IMR-90 (cell line): ENCODE results near the gene CPSF4L. TPM values are rescaled to one million over a fixed set of nuclear protein-coding genes. Genes with fewer than 3 reads are reported as not detected.

Experiments used
- ATAC-seq: fragments of 200-7000 bp; cut with Tn5 transposase; 2 replicates; pipeline ENCODE4 v1.9.1; 2020; ENCODE audit warnings: low read depth, mild to moderate bottlenecking, moderate library complexity
- BruUV-seq: library from RNA; stranded (reverse); fragments of 400-500 nt; replicated peaks from 2 replicates; lab custom pipeline; 2021; lab: Mats Ljungman, UMichigan
- CTCF ChIA-PET: fragments of 300-600 bp; formaldehyde crosslinking; extraction: SDS; loops from one replicate; lab custom pipeline; 2021; ENCODE audit warnings: antibody characterized with exemption; lab: Yijun Ruan, JAX
- POLR2A ChIA-PET: fragments of 300-600 bp; sonication (Branson Sonifier 250); formaldehyde crosslinking; loops from one replicate; lab custom pipeline; 2022; ENCODE audit warnings: antibody characterized with exemption; ENCODE audit not compliant: unreplicated experiment; lab: Charles Lee
- DNase-seq: peaks from one replicate; pipeline ENCODE4 v3.0.0; 2013
- H2AFZ ChIP-seq: replicated peaks from 2 replicates; pipeline ENCODE3; 2013; ENCODE audit warnings: low read length, mild to moderate bottlenecking; ENCODE audit not compliant: poor library complexity
- H2AK5ac ChIP-seq: 2 replicates; pipeline ENCODE4 v1.6.1; 2013; ENCODE audit warnings: low read depth, low read length, inconsistent platforms
- H2AK9ac ChIP-seq: replicated peaks from 2 replicates; pipeline ENCODE3; 2013; ENCODE audit warnings: mild to moderate bottlenecking, low read depth, low read length, moderate library complexity; ENCODE audit not compliant: poor library complexity
- H2BK120ac ChIP-seq: 2 replicates; pipeline ENCODE4 v1.6.1; 2013; ENCODE audit warnings: low read depth, low read length, inconsistent platforms
- H2BK15ac ChIP-seq: 3 replicates; pipeline ENCODE4 v1.6.1; 2013; ENCODE audit warnings: low read depth, low read length, inconsistent platforms
- H2BK20ac ChIP-seq: 2 replicates; pipeline ENCODE4 v1.6.1; 2013; ENCODE audit warnings: low read depth, mild to moderate bottlenecking, inconsistent platforms, low read length, moderate library complexity
- H2BK5ac ChIP-seq: 2 replicates; pipeline ENCODE4 v1.6.1; 2013; ENCODE audit warnings: mild to moderate bottlenecking, low read depth, low read length, inconsistent platforms; ENCODE audit not compliant: poor library complexity, severe bottlenecking
- H3K14ac ChIP-seq: replicated peaks from 2 replicates; pipeline ENCODE4 v1.6.1; 2013; ENCODE audit warnings: low read depth, low read length, inconsistent platforms
- H3K18ac ChIP-seq: 2 replicates; pipeline ENCODE4 v1.6.1; 2013; ENCODE audit warnings: low read depth, low read length, control low read depth
- H3K23ac ChIP-seq: 2 replicates; pipeline ENCODE4 v1.6.1; 2013; ENCODE audit warnings: low read depth, low read length, inconsistent platforms
- H3K27ac ChIP-seq: 2 replicates; pipeline ENCODE4 v1.5.1; 2013; ENCODE audit warnings: mild to moderate bottlenecking, control low read depth, low read length; ENCODE audit not compliant: insufficient read depth
- H3K27me3 ChIP-seq: 2 replicates; pipeline ENCODE4 v1.6.1; 2013; ENCODE audit warnings: low read length; ENCODE audit not compliant: control insufficient read depth, insufficient read depth
- H3K36me3 ChIP-seq: 2 replicates; pipeline ENCODE4 v1.6.1; 2013; ENCODE audit warnings: low read length, mixed read lengths; ENCODE audit not compliant: control insufficient read depth, insufficient read depth
- H3K4ac ChIP-seq: 2 replicates; pipeline ENCODE4 v1.6.1; 2013; ENCODE audit warnings: low read depth, low read length, inconsistent platforms
- H3K4me1 ChIP-seq: 2 replicates; pipeline ENCODE4 v1.6.1; 2013; ENCODE audit warnings: low read length, mixed read lengths; ENCODE audit not compliant: control insufficient read depth, insufficient read depth
- H3K4me2 ChIP-seq: 2 replicates; pipeline ENCODE4 v1.6.1; 2013; ENCODE audit warnings: low read depth, mild to moderate bottlenecking, control low read depth, low read length, moderate library complexity
- H3K4me3 ChIP-seq: 2 replicates; pipeline ENCODE4 v1.5.1; 2013; ENCODE audit warnings: low read depth, mild to moderate bottlenecking, control low read depth, low read length, moderate library complexity; ENCODE audit not compliant: insufficient read depth
- H3K56ac ChIP-seq: 2 replicates; pipeline ENCODE4 v1.6.1; 2013; ENCODE audit warnings: low read length, inconsistent platforms; ENCODE audit not compliant: insufficient read depth; ENCODE audit errors: extremely low read depth
- H3K79me1 ChIP-seq, 2 experiments: 2 replicates each; pipeline ENCODE4 v1.6.1; 2013; ENCODE audit warnings: low read length in 2 of 2, inconsistent platforms in 1 of 2, low read depth in 1 of 2
- H3K9ac ChIP-seq: 2 replicates; pipeline ENCODE4 v1.6.1; 2013; ENCODE audit warnings: low read depth, low read length, control low read depth
- H3K9me1 ChIP-seq: 2 replicates; pipeline ENCODE4 v1.6.1; 2013; ENCODE audit warnings: low read length, inconsistent platforms; ENCODE audit not compliant: insufficient read depth
- H3K9me3 ChIP-seq: 2 replicates; pipeline ENCODE4 v1.6.1; 2013; ENCODE audit warnings: low read length; ENCODE audit not compliant: control insufficient read depth, insufficient read depth
- H4K20me1 ChIP-seq: 2 replicates; pipeline ENCODE4 v1.6.1; 2013; ENCODE audit warnings: low read length, inconsistent platforms; ENCODE audit not compliant: insufficient read depth
- H4K5ac ChIP-seq: 2 replicates; pipeline ENCODE4 v1.6.1; 2013; ENCODE audit warnings: mild to moderate bottlenecking, low read depth, low read length, control low read depth
- H4K8ac ChIP-seq, 2 experiments: 2 replicates each; pipeline ENCODE4 v1.6.1; 2013; ENCODE audit warnings: low read depth in 2 of 2, low read length in 2 of 2, control low read depth in 1 of 2, inconsistent platforms in 1 of 2
- H4K91ac ChIP-seq: 2 replicates; pipeline ENCODE4 v1.6.1; 2013; ENCODE audit warnings: low read depth, low read length, inconsistent platforms; ENCODE audit not compliant: insufficient read depth
- CEBPB ChIP-seq: IDR thresholded peaks from 2 replicates; pipeline ENCODE4 v1.6.1; 2012; ENCODE audit warnings: low read depth, low read length, improper control_type of control experiment
- CTCF ChIP-seq: conservative IDR thresholded peaks from 2 replicates; pipeline ENCODE4 v1.5.1; 2012; ENCODE audit warnings: mild to moderate bottlenecking, low read depth, low read length, improper control_type of control experiment
- ELK1 ChIP-seq: fragments of 150-350 bp; IDR thresholded peaks from 2 replicates; pipeline ENCODE4 v1.6.1; 2016; ENCODE audit warnings: low read depth, mild to moderate bottlenecking, low read length, moderate library complexity, borderline replicate concordance
- MAFK ChIP-seq: IDR thresholded peaks from 2 replicates; pipeline ENCODE4 v1.6.1; 2012; ENCODE audit warnings: low read depth, low read length, improper control_type of control experiment
- MAZ ChIP-seq: IDR thresholded peaks from 2 replicates; pipeline ENCODE4 v1.6.1; 2012; ENCODE audit warnings: low read depth, mild to moderate bottlenecking, low read length, improper control_type of control experiment, moderate library complexity, borderline replicate concordance
- RAD21 ChIP-seq: IDR thresholded peaks from 2 replicates; pipeline ENCODE4 v1.6.1; 2012; ENCODE audit warnings: low read length, improper control_type of control experiment
- RCOR1 ChIP-seq: IDR thresholded peaks from 2 replicates; pipeline ENCODE4 v1.6.1; 2012; ENCODE audit warnings: mild to moderate bottlenecking, low read length, improper control_type of control experiment; ENCODE audit not compliant: insufficient replicate concordance
- WGBS, 2 experiments: methylation state at CpG; one replicate each; pipeline versions ENCODE4 v1.1.5 to v1.1.7; 2013; ENCODE audit warnings: missing lambda C conversion rate in 2 of 2; ENCODE audit not compliant: insufficient read length in 1 of 2; ENCODE audit errors: extremely low coverage in 2 of 2; 5-methylcytosine and 5-hydroxymethylcytosine counted together
- dilution Hi-C: fragments of 300-500 bp; cut with HindIII; formaldehyde crosslinking; loops from one replicate; pipeline ENCODE4 v1.14.3; 2018; ENCODE audit warnings: low sequenced_read_pairs; ENCODE audit not compliant: unreplicated experiment
- in situ Hi-C: fragments of 300-500 bp; cut with MboI; formaldehyde crosslinking; loops from 3 replicates; pipeline ENCODE4 v1.14.3; 2019; ENCODE audit warnings: low sequenced_read_pairs, inconsistent platforms, mixed read lengths
- intact Hi-C: fragments of 100-400 bp; cut with micrococcal nuclease; formaldehyde crosslinking; loops from 2 replicates; pipeline ENCODE4 v1.10.0; 2022
- polyA plus RNA-seq, 3 experiments: library from polyadenylated mRNA; depleted of rRNA; stranded (reverse); fragments of >200 nt; gene quantifications; 2 replicates each; pipeline ENCODE4 v1.2.3, GENCODE V29; 2012; ENCODE audit warnings: low replicate concordance in 1 of 3
- total RNA-seq: library from RNA; depleted of rRNA; stranded (reverse); fragments of >200 nt; gene quantifications from 2 replicates; pipeline ENCODE4 v1.2.3, GENCODE V29; 2012

The CPSF4L gene
- total and polyA plus RNA-seq, 2 of the 4 experiments (the other 2 are of a cell fraction), result not detected

- peak overlapping the region; percentile 83 for H2BK120ac ChIP-seq
- DNase-seq (peak; percentile 93), ATAC-seq (peak; percentile 3)
- peaks cover 37% of the 10 kb centered on the region for H3K4me1 ChIP-seq
- in situ Hi-C loops (loop anchor here (5.0 kb wide), 1 partner anchor 64 kb away; no protein-coding TSS in a partner anchor), dilution Hi-C loops (no loop called here), intact Hi-C loops (no loop called here)
- peak overlapping the region; percentile 83 for H2BK5ac ChIP-seq
- WGBS, 2 experiments, result 44% methylated on average over 6 of the region's 23 CpGs; no CpG with 5 or more reads in 1 of the 2 experiments
- peaks cover 15 to 51% of the 10 kb centered on the region in 2 experiments for H3K79me1 ChIP-seq
- peak overlapping the region; percentile 71; the same call in 2 of the 3 replicates for H2BK15ac ChIP-seq
- H3K9ac ChIP-seq, result peak overlapping the region; percentile 68
- peak overlapping the region; percentile 86 for H3K27ac ChIP-seq
- H3K4me2 ChIP-seq, result peak overlapping the region; percentile 95
- peaks cover 3% of the 10 kb centered on the region; the same call in 1 of the 2 replicates for H3K36me3 ChIP-seq
- H4K5ac ChIP-seq, result peak overlapping the region; percentile 89
- POLR2A ChIA-PET, result no interaction called here
- H3K27me3 ChIP-seq, result no peaks in the 10 kb centered on the region
- peak overlapping the region; percentile 93 for H2AK5ac ChIP-seq
- peak overlapping the region; percentile 83 for H4K91ac ChIP-seq
- H3K18ac ChIP-seq, result peak overlapping the region; percentile 92
- peak overlapping the region; percentile 96 for H2AK9ac ChIP-seq
- H3K9me3 ChIP-seq, result no peaks in the 10 kb centered on the region
- peak overlapping the region; percentile 31 for H3K4me3 ChIP-seq
- H3K9me1 ChIP-seq, result peaks cover 10% of the 10 kb centered on the region
- CTCF ChIA-PET, result no interaction called here
- H3K23ac ChIP-seq, result peak overlapping the region; percentile 82
- H2BK20ac ChIP-seq, result peak overlapping the region; percentile 64
- H2AFZ ChIP-seq, result peak overlapping the region; percentile 71
- no TSS peak for BruUV-seq
- H3K56ac ChIP-seq, result 0 out of 2 replicates have a peak overlapping the region, but pooled peaks have one; percentile 37
- peak overlapping the region; percentile 95 for H3K14ac ChIP-seq
- H4K8ac ChIP-seq, result peak overlapping the region; percentile 69 to 84
- H4K20me1 ChIP-seq, result peaks cover 11% of the 10 kb centered on the region
- TF ChIP-seq ELK1 (no peak), CEBPB (peak; percentile 99), MAFK (peak; percentile 44; the same call in 1 of the 2 replicates), RCOR1 (peak; percentile 47), MAZ (peak; percentile 85), CTCF (no peak), RAD21 (peak; percentile 28)
- peak overlapping the region; percentile 91 for H3K4ac ChIP-seq
These were observed 46.5 kb upstream of the CPSF4L start for GRCh38 chr17:73308017-73308823.
